Inferior parietal cortex (tissue), 1 donor: ENCODE data around the gene SWSAP1.
"Not testable (repeated sequence)": the region's sequence is repeated elsewhere in the genome, so short reads cannot be mapped to it uniquely, and the experiment has no call there.

ENCODE experiments used
- DNase-seq: peaks from one replicate; pipeline ENCODE4 v3.0.0-alpha.2; 2016; ENCODE audit errors: extremely low spot score

Gene SWSAP1

GRCh38 chr19:11374433-11375142, at the start of gene SWSAP1:
SWSAP1 (plus strand) TSS chr19:11374666; CDS start chr19:11374681, 15 bp downstream.
- peak; percentile 99 for DNase-seq

- DNase-seq, result no peak
Measured at GRCh38 chr19:11324748-11325389, 49.6 kb upstream of the SWSAP1 start.

- DNase-seq, result no peak
Measured at GRCh38 chr19:11325544-11325943, 48.9 kb upstream of the SWSAP1 start.

GRCh38 chr19:11330127-11330526, 44.3 kb upstream of the SWSAP1 start:
- no peak for DNase-seq

- no peak for DNase-seq
Measured at GRCh38 chr19:11331502-11331901, 43.0 kb upstream of the SWSAP1 start.

- DNase-seq, result no peak
Measured at GRCh38 chr19:11332822-11333221, 41.6 kb upstream of the SWSAP1 start.

GRCh38 chr19:11333838-11334237, 40.6 kb upstream of the SWSAP1 start:
- not testable (repeated sequence) for DNase-seq

- DNase-seq, result no peak
Measured at GRCh38 chr19:11335449-11336146, 38.9 kb upstream of the SWSAP1 start.

GRCh38 chr19:11337080-11337479, 37.4 kb upstream of the SWSAP1 start:
- DNase-seq, result no peak

GRCh38 chr19:11338121-11338520, 36.3 kb upstream of the SWSAP1 start:
- DNase-seq, result no peak

- DNase-seq, result no peak
Measured at GRCh38 chr19:11338569-11339253, 35.8 kb upstream of the SWSAP1 start.

GRCh38 chr19:11339254-11340098, 35.0 kb upstream of the SWSAP1 start, which contains the start of gene RAB3D:
RAB3D (minus strand) TSS chr19:11339657; CDS start chr19:11337399, 2,258 bp downstream.
- DNase-seq, result peak; percentile 70

GRCh38 chr19:11340099-11340467, 34.4 kb upstream of the SWSAP1 start:
- not testable (repeated sequence) for DNase-seq

- DNase-seq, result no peak
Measured at GRCh38 chr19:11342429-11342828, 32.0 kb upstream of the SWSAP1 start.

GRCh38 chr19:11345122-11345803, 29.2 kb upstream of the SWSAP1 start:
- DNase-seq, result no peak

- peak; percentile 98 for DNase-seq
Measured at GRCh38 chr19:11346104-11346940, 28.1 kb upstream of the SWSAP1 start, which contains the start of the genes CCDC159 and TMEM205. CCDC159 (plus strand) TSS chr19:11346519; CDS start chr19:11346607, 88 bp downstream. TMEM205 (minus strand) TSS chr19:11346268; CDS start chr19:11345619, 649 bp downstream.

- DNase-seq, result no peak
Measured at GRCh38 chr19:11347546-11348039, 26.9 kb upstream of the SWSAP1 start.

- DNase-seq, result no peak
Measured at GRCh38 chr19:11349171-11349570, 25.3 kb upstream of the SWSAP1 start.

- DNase-seq, result not testable (repeated sequence)
Measured at GRCh38 chr19:11354102-11354501, 20.4 kb upstream of the SWSAP1 start.
